GM12878 (cell line): ENCODE measurements around the gene GDF15. TPM values are rescaled to one million over a fixed set of nuclear protein-coding genes. Genes with fewer than 3 reads are reported as not detected.
"Not testable (repeated sequence)": the region's sequence is repeated elsewhere in the genome, so short reads cannot be mapped to it uniquely, and the experiment has no call there.

Source experiments
- ATAC-seq: fragments of 200-7000 bp; cut with Tn5 transposase; 3 replicates; pipeline ENCODE4 v1.9.1; 2020; ENCODE audit warnings: mild to moderate bottlenecking, moderate library complexity
- BruUV-seq: library from RNA; stranded (reverse); fragments of 400-500 nt; replicated peaks from 2 replicates; lab custom pipeline; 2021; lab: Mats Ljungman, UMichigan
- CTCF ChIA-PET: fragments of 300-600 bp; sonication (Branson Sonifier 250); formaldehyde crosslinking; extraction: SDS; loops from one replicate; lab custom pipeline; 2021; ENCODE audit warnings: inconsistent platforms; lab: Yijun Ruan, JAX
- POLR2A ChIA-PET: fragments of 350-600 bp; formaldehyde crosslinking; extraction: SDS; loops from one replicate; lab custom pipeline; 2021; ENCODE audit warnings: inconsistent platforms; lab: Charles Lee
- RAD21 ChIA-PET: fragments of 300-600 bp; sonication (Branson Sonifier 250); formaldehyde crosslinking; loops from one replicate; lab custom pipeline; 2023; ENCODE audit warnings: antibody characterized with exemption; ENCODE audit not compliant: unreplicated experiment; lab: Charles Lee
- SMC1A ChIA-PET: fragments of 300-600 bp; sonication (Branson Sonifier 250); formaldehyde crosslinking; loops from one replicate; lab custom pipeline; 2023; ENCODE audit not compliant: unreplicated experiment, uncharacterized antibody; lab: Charles Lee
- DNase-seq: peaks from one replicate; pipeline ENCODE4 v3.0.0-alpha.2; 2011; ENCODE audit warnings: low read depth, low spot score
- FAIRE-seq: peaks from 3 replicates; lab custom pipeline; 2011; peaks lifted over from hg19 to GRCh38; lab: Jason Lieb, UNC
- H2AFZ ChIP-seq: 2 replicates; pipeline ENCODE4 v1.6.0; 2011; ENCODE audit warnings: low read depth, low read length, control low read depth; ENCODE audit not compliant: control insufficient read depth
- H3K27ac ChIP-seq: 2 replicates; pipeline ENCODE4 v1.5.1; 2011; ENCODE audit warnings: control low read depth; ENCODE audit not compliant: control insufficient read depth, insufficient read depth
- H3K27me3 ChIP-seq, 2 experiments: replicated peaks in 1 of 2; 2 replicates each; pipeline versions ENCODE4 v1.6.0 to v1.6.1; 2011; ENCODE audit warnings: low read length in 1 of 2; ENCODE audit not compliant: control insufficient read depth in 2 of 2, insufficient read depth in 2 of 2
- H3K36me3 ChIP-seq, 2 experiments: 2 replicates each; pipeline ENCODE4 v1.5.1; 2011; ENCODE audit warnings: low read length in 1 of 2; ENCODE audit not compliant: control insufficient read depth in 2 of 2, insufficient read depth in 2 of 2
- H3K4me1 ChIP-seq: 2 replicates; pipeline ENCODE4 v1.6.1; 2011; ENCODE audit warnings: mild to moderate bottlenecking, low read length, moderate library complexity, mixed read lengths; ENCODE audit not compliant: control insufficient read depth, insufficient read depth
- H3K4me2 ChIP-seq: 2 replicates; pipeline ENCODE4 v1.6.0; 2011; ENCODE audit warnings: control low read depth; ENCODE audit not compliant: control insufficient read depth, insufficient read depth
- H3K4me3 ChIP-seq: fragments of 200-600 bp; sonication (generic); 2 replicates; pipeline ENCODE4 v1.5.1; 2016
- H3K79me2 ChIP-seq: 2 replicates; pipeline ENCODE4 v1.6.0; 2011; ENCODE audit warnings: low read length; ENCODE audit not compliant: control insufficient read depth, insufficient read depth
- H3K9ac ChIP-seq: 2 replicates; pipeline ENCODE4 v1.8.0; 2011; ENCODE audit warnings: low read length, control low read depth, mixed read lengths; ENCODE audit not compliant: control insufficient read depth, insufficient read depth
- H3K9me3 ChIP-seq: replicated peaks from 3 replicates; pipeline ENCODE4 v1.5.1; 2011; ENCODE audit warnings: mild to moderate bottlenecking, low read length; ENCODE audit not compliant: control insufficient read depth, insufficient read depth
- H4K20me1 ChIP-seq: 2 replicates; pipeline ENCODE4 v1.6.0; 2011; ENCODE audit not compliant: control insufficient read depth, insufficient read depth
- MEF2B ChIP-seq: fragments of 450-650 bp; IDR thresholded peaks from 2 replicates; pipeline ENCODE4 v1.6.1; 2018; ENCODE audit warnings: mild to moderate bottlenecking, moderate library complexity; ENCODE audit not compliant: partially characterized antibody, poor library complexity, severe bottlenecking
- MTA2 ChIP-seq: fragments of 450-650 bp; IDR thresholded peaks from 2 replicates; pipeline ENCODE4 v1.6.1; 2016; ENCODE audit warnings: low read depth, mild to moderate bottlenecking, moderate library complexity
- SMAD5 ChIP-seq: IDR thresholded peaks from 2 replicates; pipeline ENCODE4 v1.6.1; 2016; ENCODE audit warnings: antibody characterized with exemption, low read depth
- WGBS: methylation state at CpG from one replicate; pipeline ENCODE4 v1.1.6; 2016; ENCODE audit warnings: low lambda C conversion rate; ENCODE audit not compliant: insufficient replicate concordance, insufficient coverage; ENCODE audit errors: missing lambda C conversion rate; 5-methylcytosine and 5-hydroxymethylcytosine counted together
- in situ Hi-C: fragments of 300-500 bp; cut with MboI; formaldehyde crosslinking; loops from 9 replicates; pipeline ENCODE4 v1.14.3; 2018; ENCODE audit warnings: mixed read lengths
- intact Hi-C: fragments of 100-400 bp; cut with micrococcal nuclease; formaldehyde crosslinking; loops from one replicate; pipeline ENCODE4 v1.14.2; 2022; ENCODE audit not compliant: unreplicated experiment
- polyA plus RNA-seq, 11 experiments: library from polyadenylated mRNA; depleted of rRNA in 4 of 11; unstranded in 6 of 11; stranded (reverse) in 5 of 11; fragments of >200 nt; fragmentation: Nextera tagmentation in 4 of 11; fragmentation: Illumina TruSeq in 1 of 11; extraction: Ambion mirVana in 4 of 11; extraction: Trizol in 1 of 11; gene quantifications; 1 replicate in 1 of 11; 2 replicates in 10 of 11; pipeline versions ENCODE4 v1.2.1 to v1.2.3, GENCODE V29; 2011 to 2016; ENCODE audit warnings: inconsistent platforms in 2 of 11, missing spikeins in 2 of 11, low read depth in 1 of 11
- total RNA-seq, 4 experiments: library from RNA; depleted of rRNA in 3 of 4; stranded (reverse); fragments of >200 nt in 3 of 4; fragmentation: Illumina TruSeq in 1 of 4; extraction: Trizol in 1 of 4; gene quantifications; 2 replicates each; pipeline versions ENCODE4 v1.2.1 to v1.2.3, GENCODE V29; 2013 to 2021

The GDF15 gene
- total and polyA plus RNA-seq, 10 of the 15 experiments (the other 5 are each of a cell fraction or from before 2014, with no cell fraction given): 0.11 to 3.6 (median 1.6) TPM; not detected in 1

GRCh38 chr19:18380843-18381242 lies 5.1 kb upstream of the GDF15 start:
- H3K9ac ChIP-seq: no peak overlapping the region
- H3K4me1 ChIP-seq: peaks cover 15% of the 10 kb centered on the region
- BruUV-seq: no TSS peak
- intact Hi-C loops: no loop called here
- ChIA-PET SMC1A (interaction anchor here (2.1 kb wide), 1 partner anchor 52 kb away, joined by 4 read pairs; no protein-coding TSS in a partner anchor), RAD21 (interaction anchor here (1.4 kb wide), 1 partner anchor 15 kb away, joined by 3 read pairs; no protein-coding TSS in a partner anchor), POLR2A (interaction anchor here (0.7 to 1.5 kb wide), 5 partner anchors 16 to 963 kb away, joined by 3 to 7 read pairs (median 4); no protein-coding TSS in a partner anchor), CTCF (interaction anchor here (0.8 to 1.5 kb wide), 7 partner anchors 7 to 101 kb away, joined by 3 to 10 read pairs (median 4); no protein-coding TSS in a partner anchor)
- H4K20me1 ChIP-seq: no peaks in the 10 kb centered on the region
- H3K27ac ChIP-seq: no peak overlapping the region
- no peak for TF ChIP-seq MEF2B
- TF ChIP-seq SMAD5: no peak
- TF ChIP-seq MTA2: no peak
- no peaks in the 10 kb centered on the region for H3K27me3 ChIP-seq
- no peak for ATAC-seq
- no peak overlapping the region for H3K4me2 ChIP-seq
- in situ Hi-C loops: no loop called here
- no peaks in the 10 kb centered on the region for H3K79me2 ChIP-seq
- no peak overlapping the region for H2AFZ ChIP-seq
- FAIRE-seq: no peak
- H3K36me3 ChIP-seq: no peaks in the 10 kb centered on the region
- WGBS: 37% methylated on average over 3 of the region's 3 CpGs
- no peak overlapping the region for H3K4me3 ChIP-seq
- no peaks in the 10 kb centered on the region for H3K9me3 ChIP-seq
- DNase-seq: no peak

GRCh38 chr19:18383622-18384021 lies 2.3 kb upstream of the GDF15 start:
- H2AFZ ChIP-seq, H3K4me2 ChIP-seq, H3K9ac ChIP-seq, H3K79me2 ChIP-seq, H3K27me3 ChIP-seq, H4K20me1 ChIP-seq, DNase-seq, FAIRE-seq, RAD21 ChIA-PET, intact Hi-C loops, SMC1A ChIA-PET, ATAC-seq, H3K9me3 ChIP-seq, in situ Hi-C loops, H3K36me3 ChIP-seq, H3K27ac ChIP-seq, H3K4me3 ChIP-seq, H3K4me1 ChIP-seq, BruUV-seq: not testable (repeated sequence)
- ChIA-PET POLR2A (interaction anchor here (0.6 kb wide), 1 partner anchor 447 kb away, joined by 5 read pairs; no protein-coding TSS in a partner anchor), CTCF (interaction anchor here (0.7 to 1.7 kb wide), 4 partner anchors 24 to 94 kb away, joined by 3 to 4 read pairs (median 3); no protein-coding TSS in a partner anchor)
- WGBS: 29% methylated on average over 10 of the region's 11 CpGs
